HG03095 (cell line): ENCODE data around the gene ERG.
A peak's percentile ranks its signal among the peaks of the same experiment; 100 is the strongest.

Experiments
- ATAC-seq: cut with Tn5 transposase; IDR thresholded peaks from one replicate; pipeline ENCODE4 v1.9.1; 2021; ENCODE audit warnings: moderate library complexity; ENCODE audit not compliant: unreplicated experiment

ERG gene

DNA sequence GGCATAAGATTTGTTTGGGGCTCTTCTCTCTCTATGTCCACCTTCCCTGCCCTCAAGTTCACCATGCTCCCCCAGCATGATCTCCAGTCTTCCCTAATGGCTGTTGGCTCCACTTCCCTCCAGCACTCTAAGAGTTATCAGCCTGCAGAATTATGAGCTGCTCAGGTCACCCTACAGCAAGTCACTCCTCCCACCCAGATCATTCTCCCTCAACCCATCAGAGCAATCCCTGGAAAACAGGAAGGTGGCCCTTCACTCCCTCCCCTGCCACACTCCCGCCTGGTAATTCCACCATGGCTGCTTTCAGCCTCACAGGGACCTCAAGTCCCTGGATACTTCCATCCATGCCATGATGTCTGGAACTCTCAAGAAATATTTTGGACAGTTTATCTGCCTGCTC is 137.0 kb downstream of the ERG start:
- ATAC-seq = no peak

DNA sequence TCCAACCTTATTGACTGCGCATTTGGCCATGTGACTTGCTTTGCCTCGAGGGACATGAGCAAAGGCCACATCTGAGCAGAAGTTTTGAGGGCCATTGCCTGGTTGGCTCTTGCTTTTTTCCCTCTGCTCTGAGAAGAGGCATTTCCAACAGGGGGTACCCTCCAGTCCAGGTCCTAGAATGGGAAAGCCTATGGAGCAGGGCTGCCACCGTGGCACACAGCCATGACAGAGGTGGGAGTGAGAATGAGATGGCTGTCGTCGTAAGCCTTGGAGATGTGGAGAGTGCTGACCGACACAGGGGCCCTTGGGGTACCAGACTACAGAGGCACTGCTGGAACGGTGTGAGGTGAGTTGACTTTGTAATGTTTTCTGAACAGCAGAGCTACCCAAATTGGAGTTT is 138.4 kb downstream of the ERG start:
- no peak for ATAC-seq

DNA sequence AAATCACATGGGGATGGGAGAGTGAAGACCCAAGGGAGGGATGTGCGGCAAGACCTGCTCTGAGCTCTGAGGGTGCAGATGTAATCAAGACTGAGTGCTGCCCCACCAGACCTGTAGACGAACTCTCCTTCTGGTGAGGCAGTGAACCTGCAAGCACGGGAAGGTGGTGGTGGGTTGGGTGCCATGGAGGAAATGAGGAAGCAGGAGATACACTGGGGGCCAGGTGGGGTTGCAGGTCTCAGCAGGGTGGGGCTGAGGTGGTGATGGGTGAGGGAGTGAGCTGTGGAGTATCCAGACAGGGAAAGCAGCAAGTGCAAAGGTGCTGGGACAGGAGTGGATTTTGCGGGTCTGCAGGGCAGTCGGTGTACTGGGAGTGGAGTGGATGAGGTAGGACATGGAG is 139.2 kb downstream of the ERG start:
- ATAC-seq = no peak

- ATAC-seq = no peak
Measured at GRCh38 chr21:38358666-38359065, 139.6 kb downstream of the ERG start.

DNA sequence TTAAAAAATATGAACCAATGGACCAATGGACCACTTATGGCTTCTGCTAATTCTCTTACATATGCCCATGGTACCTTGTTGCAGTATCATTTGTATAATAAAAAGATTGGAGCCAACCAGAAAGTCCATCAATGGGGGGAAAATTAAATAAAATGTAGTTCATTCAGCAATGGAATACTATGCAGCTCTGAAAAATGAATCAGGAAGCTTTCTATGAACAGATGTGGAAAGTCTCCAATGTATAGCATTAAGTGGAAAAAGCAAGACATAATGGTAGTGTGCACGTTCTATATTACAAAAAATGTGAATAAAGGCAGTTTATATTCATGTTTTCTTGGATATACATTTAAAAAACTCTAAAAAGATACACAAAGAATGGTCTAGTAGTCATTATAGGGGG is 140.2 kb downstream of the ERG start:
- ATAC-seq = no peak

DNA sequence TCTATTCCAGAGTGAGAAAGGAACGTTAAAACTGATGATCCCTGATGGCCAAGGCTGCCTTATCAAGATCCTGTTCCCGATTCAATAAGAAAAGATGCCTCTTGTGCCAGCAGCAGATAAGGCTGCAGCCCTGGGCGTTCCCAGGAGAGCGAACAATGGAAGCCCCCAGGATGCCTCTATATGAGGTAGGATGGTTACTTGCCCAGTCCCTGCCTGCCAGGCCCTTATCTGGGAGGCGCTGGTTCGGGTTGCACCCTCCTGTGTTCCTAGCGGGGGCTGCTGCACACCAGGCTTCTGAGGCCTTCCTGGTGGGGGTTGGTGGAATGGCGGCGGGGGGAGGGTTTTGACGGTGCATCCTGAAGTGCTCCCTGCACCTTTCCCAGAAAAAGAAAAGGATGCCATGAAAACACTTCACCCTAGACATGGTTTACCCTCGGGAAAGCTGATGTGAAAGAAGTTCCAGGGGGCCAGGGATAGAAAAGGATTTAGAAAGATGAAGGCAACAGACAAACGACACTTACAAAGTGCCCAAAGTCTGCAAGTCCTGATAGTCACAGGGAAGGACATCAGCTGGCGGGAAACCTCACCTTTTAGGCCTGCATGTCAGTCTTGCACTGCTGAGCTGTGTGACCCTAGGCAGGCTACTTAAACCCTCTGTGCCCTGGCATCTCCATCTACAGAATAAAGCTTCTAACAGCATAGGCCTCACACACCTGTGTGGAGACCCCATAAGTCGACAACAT is 141.2 kb downstream of the ERG start:
- ATAC-seq = no peak

GRCh38 chr21:38355992-38356781 is 142.1 kb downstream of the ERG start:
- ATAC-seq = peak; percentile 73

- no peak for ATAC-seq
Measured at GRCh38 chr21:38355353-38355752, 142.9 kb downstream of the ERG start.

- no peak for ATAC-seq
Measured at GRCh38 chr21:38354746-38355145, 143.5 kb downstream of the ERG start.

GRCh38 chr21:38354231-38354630 is 144.0 kb downstream of the ERG start:
- no peak for ATAC-seq

- no peak for ATAC-seq
Measured at GRCh38 chr21:38352536-38353219, 145.6 kb downstream of the ERG start.

GRCh38 chr21:38351961-38352521 is 146.2 kb downstream of the ERG start:
- no peak for ATAC-seq

DNA sequence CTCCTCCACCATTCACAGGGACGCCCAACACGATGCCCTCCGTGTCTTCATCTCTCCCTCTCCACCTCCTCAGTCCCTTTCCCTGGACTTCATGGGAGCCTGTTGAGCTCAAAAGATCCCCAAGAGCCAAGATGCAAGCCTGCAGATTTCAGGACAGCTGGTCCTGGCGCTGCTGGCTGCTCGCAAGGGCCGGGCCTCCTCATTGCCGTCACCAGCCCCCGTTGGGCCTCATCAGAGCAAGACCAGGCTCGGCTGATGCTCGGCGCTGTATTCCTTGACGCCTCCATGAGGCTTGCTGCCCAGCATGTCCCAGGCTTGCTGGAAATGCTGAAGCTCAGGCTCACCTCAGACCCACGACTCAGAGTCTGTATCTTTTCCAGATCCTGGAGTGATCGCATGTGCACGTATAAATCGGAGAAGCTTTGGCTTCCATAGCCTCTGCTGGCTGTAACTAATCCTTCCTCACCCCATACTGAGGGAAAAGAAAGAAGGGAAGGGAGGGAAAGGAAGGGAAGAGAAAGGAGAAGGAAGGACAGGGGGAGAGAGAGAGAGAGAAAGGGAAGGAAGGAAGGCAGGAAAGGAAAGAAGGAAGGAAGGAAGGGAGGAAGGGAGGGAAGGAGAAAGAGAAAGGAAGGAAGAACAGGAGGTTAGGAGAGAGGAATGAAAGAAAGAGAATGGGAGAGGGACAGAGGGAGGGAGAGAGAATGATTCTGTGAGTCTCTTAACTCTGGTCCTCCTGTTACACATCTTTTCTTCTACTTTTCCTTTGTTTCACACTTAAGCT is 146.9 kb downstream of the ERG start:
- ATAC-seq = no peak

- no peak for ATAC-seq
Measured at GRCh38 chr21:38350684-38351083, 147.6 kb downstream of the ERG start.

DNA sequence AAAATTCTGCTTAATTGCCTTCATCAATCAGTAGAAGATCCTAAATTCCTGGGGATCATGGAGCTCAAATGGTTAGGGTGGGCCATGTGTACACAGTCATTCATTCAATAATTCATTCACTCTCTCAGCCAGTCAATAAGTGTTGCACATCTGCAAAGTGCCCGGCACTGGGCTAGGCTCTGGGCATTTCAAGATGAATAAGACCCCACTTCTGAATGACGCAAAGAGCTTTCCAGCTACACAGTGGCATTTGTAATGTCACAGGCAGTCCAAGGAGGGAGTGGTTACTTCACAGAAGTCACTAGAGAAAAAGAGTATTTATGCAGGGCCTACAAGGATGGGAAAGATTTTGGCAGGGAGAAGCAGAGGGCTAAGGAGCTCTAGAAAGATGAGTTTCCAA is 148.3 kb downstream of the ERG start:
- ATAC-seq = no peak

DNA sequence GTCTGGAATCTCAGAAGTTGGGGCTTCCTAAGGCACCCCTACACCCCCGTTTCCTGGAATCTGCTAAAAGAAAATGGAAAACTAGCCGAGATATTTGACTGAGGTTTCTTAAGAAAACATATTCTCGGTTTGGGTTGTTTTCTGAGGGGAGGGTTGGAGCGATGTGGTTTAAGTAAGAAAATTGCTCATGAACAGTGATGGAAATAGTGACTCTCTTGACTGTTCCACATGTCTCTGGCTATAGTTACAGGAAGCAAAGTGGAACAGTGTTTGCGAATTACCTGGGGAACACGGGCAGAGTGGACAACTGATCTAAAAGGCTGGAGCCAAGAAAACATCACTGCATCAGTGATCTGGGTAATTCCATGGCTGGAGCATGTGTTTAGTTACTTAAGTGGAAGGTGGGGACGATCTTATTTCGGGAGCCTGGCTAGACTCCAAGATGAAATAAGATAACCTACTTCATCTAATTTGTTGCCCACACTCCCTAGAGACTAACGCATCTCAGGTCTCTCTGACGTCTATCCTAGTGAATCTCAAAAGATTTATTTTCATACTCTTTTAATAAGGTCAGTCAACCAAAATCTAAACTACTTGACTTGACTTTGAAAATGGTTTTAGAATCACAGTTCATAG is 149.0 kb downstream of the ERG start:
- no peak for ATAC-seq

GRCh38 chr21:38346286-38346685 is 152.0 kb downstream of the ERG start:
- no peak for ATAC-seq

GRCh38 chr21:38343691-38344090 is 154.6 kb downstream of the ERG start:
- ATAC-seq = no peak

DNA sequence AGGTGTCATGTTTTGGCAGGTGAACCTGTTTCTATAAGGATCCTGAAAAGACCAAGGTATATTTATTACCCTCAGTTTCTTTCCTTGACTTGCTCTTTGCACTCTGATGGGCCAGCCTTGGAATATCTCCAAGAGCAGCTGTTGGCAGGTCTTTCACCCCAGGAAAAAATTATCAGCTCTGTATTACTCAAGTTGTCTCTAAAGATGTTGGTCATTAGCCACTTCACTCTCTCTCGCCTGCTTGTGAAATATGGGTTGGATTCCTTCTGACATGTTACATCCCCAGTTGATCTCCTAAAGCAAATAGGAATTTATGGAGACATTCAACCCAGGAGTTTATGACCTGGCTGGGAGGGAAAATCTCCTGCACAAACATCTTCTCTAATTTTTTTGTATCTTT is 155.5 kb downstream of the ERG start:
- ATAC-seq = no peak

DNA sequence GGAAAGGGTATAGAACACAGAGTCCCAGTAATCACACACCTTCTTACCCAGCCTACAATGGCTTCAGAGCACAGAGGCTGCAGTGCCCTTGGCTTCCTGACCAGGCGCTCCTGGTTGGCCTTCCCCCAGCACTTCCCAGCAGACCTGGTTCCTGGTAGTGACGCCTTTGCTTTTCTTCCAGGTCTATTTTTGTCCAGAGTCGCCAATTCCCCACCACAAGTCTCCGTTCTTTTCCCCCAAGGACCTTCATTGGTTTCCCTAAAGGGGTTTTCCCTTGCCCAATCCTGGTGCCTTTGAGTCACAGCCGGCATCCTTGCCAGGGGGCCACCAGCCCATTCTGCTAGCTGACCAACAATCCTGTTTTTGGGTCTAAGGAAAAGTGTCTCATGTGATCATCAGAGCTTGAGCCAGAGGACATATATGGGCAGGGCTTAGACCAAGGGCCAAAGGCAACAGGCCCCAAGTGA is 156.7 kb downstream of the ERG start:
- no peak for ATAC-seq
